ENCODE results near the gene DGCR2.

GRCh38 chr22:19128946-19129727 is 6.9 kb upstream of the DGCR2 start:
- TF ChIP-seq, protein P1, sequence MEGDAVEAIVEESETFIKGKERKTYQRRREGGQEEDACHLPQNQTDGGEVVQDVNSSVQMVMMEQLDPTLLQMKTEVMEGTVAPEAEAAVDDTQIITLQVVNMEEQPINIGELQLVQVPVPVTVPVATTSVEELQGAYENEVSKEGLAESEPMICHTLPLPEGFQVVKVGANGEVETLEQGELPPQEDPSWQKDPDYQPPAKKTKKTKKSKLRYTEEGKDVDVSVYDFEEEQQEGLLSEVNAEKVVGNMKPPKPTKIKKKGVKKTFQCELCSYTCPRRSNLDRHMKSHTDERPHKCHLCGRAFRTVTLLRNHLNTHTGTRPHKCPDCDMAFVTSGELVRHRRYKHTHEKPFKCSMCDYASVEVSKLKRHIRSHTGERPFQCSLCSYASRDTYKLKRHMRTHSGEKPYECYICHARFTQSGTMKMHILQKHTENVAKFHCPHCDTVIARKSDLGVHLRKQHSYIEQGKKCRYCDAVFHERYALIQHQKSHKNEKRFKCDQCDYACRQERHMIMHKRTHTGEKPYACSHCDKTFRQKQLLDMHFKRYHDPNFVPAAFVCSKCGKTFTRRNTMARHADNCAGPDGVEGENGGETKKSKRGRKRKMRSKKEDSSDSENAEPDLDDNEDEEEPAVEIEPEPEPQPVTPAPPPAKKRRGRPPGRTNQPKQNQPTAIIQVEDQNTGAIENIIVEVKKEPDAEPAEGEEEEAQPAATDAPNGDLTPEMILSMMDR (IDR thresholded peaks at IDR 0.05; ENCODE audit: low read length): no peak
- TF ChIP-seq EZH2 (optimal IDR thresholded peaks at IDR 0.05; ENCODE audit: low read depth, low read length): no peak
- TF ChIP-seq EZH2phosphoT487 (IDR thresholded peaks at IDR 0.05; ENCODE audit: low read length): no peak
